Activated T-cell treated with anti-CD3 and anti-CD28 coated beads, Interleukin-2, amount 50 U/mL, for 48 hours (primary cell): ENCODE results near the gene HNRNPA1.
"Not testable (repeated sequence)": the region's sequence is repeated elsewhere in the genome, so short reads cannot be mapped to it uniquely, and the experiment has no call there.

Experiments used
- DNase-seq, 2 experiments: peaks; one replicate each; pipeline ENCODE4 v3.0.0-alpha.2; 2020

The HNRNPA1 gene

DNA sequence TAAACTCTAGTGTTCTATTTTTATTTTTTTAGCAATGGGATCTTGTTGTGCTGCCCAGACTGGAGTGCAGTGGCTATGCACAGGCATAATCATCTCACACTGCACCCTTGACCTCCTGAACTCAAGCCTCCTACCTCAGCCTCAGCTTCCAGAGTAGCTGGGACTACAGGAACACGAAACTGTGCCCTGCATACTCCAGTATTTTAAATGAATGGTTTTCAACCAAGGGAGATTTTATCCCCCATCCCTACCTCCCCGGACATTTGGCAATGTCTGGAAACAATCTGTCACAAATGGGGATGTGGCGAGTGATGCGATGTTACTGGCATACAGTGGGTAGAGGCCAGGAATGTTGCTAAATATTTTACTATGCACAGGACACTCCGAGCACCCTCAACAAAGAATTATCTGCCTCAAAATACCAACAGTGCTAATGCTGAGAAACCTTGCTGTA is 2.7 kb upstream of the HNRNPA1 start:
- no peak for DNase-seq

DNA sequence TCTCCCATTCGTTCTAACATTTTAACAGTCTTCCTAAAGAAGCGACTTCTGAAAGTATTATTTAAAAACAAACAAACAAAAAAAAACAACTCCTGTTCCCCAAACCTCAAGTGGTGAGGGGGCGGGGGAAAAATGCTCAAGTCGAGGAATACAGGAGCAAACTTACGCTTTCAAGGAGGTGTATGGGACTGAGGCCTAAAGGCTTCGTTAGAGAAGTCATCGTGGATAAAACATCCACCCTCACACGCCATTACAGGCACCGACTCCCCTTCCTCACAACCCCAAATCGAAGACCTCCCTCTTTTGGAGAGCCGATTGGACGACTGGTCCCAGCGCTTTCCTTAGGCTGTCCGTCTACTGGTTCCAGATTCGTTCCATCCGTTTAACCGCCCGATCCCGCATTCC is 1.3 kb upstream of the HNRNPA1 start:
- no peak for DNase-seq

DNA sequence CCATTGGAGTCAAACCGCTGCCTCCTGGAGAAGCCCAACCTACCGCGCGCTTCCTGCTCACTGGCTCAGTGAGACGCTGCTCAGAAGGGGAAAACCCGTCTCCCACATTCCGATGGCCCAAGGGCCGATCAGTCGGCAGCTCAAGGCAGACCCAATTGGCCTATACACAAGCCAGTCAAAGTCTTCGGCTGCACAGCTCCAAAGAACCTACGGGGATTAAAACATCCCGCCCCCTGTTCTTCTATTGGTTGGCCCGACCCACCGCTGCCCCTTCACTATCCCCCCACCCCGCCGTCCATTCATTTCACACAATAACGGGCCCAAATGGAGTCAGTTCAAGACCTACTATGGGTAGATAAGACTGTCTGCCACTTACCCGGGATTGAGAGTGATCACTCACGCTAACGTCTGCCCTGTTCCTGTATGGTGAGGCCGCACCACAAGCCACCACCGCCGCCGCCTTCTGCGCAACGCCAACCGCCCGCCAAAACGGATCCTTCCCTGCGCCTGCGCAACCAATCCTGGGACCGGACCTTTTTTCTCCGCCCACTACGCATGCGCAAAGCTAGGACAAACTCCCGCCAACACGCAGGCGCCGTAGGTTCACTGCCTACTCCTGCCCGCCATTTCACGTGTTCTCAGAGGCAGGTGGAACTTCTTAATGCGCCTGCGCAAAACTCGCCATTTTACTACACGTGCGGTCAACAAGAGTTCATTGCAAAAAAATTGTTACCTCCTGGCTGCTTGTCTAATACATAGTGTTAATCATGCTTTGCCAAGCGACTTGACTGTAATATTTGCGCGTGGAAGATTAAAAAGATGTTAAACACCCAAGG is 676 bp upstream of the HNRNPA1 start, which contains the start of gene CBX5:
CBX5 (minus strand) TSS at position 491 of the 836 bp plus-strand sequence. CDS start 22,472 bp downstream, outside the sequence.
- DNase-seq: peak; percentile 99 to 100

DNA sequence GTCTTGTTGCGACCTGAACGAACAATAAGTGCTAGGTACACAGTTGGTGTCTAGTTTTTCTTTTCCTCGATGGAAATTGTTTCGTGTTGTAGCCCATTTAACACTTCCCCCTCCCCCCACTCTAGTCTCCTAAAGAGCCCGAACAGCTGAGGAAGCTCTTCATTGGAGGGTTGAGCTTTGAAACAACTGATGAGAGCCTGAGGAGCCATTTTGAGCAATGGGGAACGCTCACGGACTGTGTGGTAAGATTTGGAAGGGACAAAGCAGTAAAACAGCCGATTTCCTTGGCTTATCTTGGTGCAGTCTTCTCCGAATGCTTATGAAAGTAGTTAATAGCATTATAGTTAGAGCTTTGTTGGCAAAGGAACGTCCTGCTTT is 724 bp downstream of the HNRNPA1 start:
- not testable (repeated sequence) for DNase-seq

DNA sequence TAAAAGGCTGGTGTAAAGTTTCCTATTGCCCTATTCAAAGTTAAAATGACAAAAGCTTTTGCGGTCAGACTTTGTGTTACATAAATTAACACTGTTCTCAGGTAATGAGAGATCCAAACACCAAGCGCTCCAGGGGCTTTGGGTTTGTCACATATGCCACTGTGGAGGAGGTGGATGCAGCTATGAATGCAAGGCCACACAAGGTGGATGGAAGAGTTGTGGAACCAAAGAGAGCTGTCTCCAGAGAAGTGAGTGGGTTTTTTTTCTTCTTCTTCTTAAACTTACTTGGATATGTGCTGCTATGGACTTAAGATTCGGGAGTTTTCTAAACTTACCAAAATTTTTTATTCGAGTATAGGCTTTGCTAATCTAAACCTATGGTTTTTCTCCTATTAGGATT is 1.2 kb downstream of the HNRNPA1 start:
- peak in 1 of 2 experiments; percentile 34 for DNase-seq

DNA sequence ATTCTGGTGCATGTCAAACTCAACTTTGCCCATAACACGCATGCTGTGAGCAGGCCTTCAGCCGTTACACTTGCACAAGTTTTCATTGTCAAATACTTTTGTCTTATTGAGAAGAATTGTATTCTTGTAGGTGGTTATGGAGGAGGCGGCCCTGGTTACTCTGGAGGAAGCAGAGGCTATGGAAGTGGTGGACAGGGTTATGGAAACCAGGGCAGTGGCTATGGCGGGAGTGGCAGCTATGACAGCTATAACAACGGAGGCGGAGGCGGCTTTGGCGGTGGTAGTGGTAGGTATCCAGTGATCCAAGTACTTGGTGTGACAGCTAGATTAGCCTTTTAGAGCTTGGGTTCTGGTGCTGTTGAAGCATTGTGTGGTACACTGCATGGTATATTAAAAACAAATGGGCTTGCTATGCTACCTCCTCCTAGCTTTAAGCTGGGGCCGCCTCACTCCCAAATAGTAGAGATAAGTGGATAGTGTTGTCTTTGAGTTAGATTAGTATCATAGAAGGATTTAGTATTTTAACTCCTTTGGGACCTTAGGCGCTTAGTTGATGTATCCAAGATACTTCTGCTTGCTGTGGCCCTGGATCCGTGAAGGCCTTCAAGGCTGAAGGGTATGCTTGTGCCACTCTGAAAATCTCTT is 2.5 kb downstream of the HNRNPA1 start:
- DNase-seq: peak; percentile 57 to 62

DNA sequence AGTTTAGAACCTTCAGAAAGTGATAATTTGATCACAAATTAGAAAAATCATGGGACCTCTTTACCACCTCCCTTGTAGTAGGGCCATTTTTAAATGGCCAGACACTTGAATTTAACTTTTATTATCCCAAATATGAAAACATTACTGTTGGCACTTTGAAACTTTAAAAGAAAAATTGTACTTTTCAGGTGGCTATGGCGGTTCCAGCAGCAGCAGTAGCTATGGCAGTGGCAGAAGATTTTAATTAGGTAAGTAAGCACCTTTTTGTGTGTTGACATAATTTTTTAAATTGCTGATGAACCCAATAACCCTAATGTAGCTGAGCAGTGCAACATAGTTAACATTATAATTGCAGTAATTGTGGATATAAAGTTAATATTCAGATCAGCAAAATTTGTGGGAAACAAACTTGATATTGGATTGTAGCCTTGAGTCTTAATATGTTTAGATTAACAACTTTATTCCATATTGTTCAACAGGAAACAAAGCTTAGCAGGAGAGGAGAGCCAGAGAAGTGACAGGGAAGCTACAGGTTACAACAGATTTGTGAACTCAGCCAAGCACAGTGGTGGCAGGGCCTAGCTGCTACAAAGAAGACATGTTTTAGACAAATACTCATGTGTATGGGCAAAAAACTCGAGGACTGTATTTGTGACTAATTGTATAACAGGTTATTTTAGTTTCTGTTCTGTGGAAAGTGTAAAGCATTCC is 3.7 kb downstream of the HNRNPA1 start:
- DNase-seq: peak in 1 of 2 experiments; percentile 12

DNA sequence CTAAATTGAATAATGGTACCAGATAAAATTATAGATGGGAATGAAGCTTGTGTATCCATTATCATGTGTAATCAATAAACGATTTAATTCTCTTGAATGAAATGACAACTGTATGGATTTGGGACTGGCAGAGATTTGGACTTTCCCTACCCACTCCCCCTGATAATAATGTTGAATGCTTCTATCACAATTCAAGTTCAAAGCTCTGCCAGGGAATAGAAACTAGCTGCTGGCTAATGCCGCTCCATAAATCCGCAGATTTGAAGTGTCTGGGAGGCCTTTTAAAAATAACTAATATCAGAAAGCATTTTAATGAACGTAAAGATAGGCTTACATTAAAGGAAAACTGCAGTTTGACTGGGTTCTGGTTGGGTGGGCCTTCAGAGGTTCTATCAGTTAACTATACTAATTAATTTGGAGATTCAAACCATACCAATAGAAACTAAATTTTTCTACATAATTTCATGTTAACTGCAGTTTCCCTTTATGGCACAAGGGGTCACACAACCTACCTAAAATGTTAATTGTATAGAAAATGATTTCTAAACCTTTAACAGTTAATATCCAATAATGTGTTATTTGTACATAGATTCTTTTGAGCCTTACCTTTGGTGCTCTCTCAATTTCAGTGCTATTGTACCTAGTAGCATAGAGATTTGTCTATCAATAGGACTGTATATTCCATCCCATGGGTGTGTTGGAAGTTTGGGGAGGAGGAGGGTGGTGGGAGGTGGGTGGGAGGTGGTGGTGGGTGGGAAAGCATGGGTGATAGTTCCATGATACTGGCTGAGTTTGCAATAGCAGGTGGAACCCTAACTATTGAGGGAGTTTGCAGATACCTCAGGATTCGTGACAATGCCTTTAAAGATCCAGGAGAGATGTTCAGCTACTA is 4.9 kb downstream of the HNRNPA1 start:
- DNase-seq: peak in 1 of 2 experiments; percentile 59

DNA sequence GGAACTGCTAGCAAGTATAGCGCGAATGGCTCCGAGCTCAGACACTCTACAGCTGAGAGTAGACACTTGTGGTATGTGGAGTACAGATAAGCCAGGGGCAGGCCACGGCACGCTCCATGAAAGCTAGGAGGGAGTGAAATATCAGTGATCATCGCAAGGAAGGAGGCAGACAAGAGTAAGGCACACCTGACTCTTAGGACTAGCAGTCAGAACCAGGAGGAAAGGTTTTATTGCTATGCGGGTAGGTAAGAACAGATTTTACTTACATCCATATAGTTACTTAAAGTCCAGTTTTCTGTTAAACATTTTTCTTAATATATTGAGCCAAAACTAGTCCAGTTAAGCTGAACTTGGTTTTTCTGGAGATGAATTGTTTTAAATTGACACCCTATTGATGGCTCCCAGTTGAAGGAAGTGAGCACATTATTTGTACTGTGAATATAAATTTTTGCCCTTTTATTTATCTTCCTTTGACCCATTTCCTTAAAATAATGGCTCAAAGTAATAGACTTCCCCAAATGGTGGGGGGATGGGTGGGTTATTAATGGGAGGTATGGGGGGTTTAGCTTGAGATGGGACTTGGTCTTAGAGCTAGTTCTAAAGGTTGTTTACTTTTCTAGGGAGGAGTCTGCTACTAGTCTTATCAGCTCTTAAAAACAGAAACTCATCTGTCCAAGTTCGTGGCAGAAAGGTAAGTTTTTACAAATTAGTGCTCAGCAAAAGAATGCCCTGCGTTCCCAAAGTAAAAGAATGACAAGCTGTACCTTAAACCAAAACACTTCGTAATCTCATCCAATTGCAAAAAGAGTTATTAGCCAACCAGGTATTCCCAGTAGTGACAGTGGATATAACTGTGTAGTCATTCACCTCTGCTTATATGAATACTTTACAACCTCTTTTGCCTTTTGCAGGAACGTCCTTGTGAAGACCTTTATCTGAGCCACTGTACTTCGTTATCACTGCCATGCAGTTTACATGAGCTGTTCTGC is 5.8 kb downstream of the HNRNPA1 start:
- peak in 1 of 2 experiments; percentile 59 for DNase-seq

DNA sequence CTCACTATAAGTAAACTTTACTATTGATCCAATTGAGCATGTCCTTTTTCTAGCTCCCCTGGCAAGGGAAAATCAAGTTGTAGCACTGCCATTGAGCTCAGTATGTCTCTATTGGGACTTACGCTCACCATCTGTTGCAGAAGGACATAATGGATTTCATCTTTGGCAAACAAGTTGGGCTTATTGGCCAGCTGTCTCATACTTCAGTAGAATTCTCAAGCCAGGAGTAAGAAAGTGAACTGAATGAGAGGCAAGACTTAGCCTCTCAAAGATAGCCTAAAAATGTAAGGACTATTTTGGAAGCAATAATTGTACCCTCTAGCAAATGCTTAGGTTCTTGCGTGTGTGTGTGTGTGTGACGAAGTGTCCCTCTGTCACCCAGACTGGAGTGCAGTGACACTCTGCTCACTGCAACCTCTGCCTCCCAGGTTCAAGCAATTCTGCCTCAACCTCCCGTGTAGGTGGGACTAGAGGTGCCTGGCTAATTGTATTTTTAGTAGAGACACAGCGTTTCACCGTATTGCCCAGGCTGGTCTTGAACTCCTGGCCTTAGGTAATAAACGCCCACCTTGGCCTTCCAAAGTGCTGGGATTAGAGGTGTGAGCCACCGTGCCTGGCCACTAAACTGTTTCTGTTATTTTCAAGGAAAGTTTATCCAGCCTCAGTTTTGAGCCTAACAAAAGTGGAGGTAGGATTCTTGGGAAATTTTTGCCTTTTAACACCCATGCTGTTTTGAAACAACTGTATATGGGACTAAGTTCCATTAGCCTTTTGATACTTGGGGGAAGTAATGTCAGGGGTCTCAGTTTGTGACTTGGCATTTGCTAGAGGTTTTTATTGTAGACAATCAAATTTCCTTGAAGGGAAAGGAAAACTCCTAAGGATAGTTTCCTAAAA is 7.0 kb downstream of the HNRNPA1 start:
- DNase-seq: peak; percentile 63 to 65

DNA sequence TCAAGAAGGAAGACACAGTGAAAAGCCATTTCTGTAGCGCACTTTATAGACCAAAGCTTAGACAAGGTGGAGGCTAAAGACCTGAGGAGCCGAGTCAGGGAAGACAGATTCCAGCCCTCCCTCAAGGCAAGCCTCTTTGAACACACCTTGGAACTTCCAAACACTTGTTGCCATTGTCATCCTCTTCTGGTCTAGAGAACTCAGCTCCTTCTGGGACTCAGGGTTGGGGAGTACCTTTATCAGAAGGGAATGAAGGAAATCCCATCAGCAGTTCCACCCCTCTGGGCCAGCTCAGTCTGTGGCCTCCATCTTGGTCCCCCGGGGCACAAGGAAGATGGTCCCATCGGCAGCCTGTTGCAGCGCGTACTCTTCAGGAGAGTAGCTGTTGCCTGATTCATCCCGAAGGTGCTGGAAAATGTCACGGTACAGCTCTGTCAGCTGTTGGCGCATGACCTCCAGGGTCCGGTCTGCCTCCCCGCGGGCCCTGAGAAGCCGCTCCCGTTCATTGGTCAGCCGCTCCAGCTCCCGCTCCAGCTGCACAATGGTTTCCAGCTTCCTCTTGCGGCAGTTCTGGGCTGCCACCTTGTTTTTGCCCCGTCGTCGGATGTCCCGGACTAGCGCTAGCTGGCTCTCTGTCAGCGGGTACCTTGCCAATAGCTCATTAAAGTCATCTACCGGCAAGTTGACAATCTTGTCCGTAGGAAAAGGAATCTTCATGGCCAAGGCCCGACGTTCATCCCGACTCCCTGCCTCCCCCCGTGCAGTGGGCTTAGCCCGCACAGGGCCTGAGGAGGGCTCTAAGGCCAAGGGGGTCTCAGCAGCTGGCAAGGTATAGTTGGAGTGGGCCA is 11.8 kb downstream of the HNRNPA1 start:
- no peak for DNase-seq

DNA sequence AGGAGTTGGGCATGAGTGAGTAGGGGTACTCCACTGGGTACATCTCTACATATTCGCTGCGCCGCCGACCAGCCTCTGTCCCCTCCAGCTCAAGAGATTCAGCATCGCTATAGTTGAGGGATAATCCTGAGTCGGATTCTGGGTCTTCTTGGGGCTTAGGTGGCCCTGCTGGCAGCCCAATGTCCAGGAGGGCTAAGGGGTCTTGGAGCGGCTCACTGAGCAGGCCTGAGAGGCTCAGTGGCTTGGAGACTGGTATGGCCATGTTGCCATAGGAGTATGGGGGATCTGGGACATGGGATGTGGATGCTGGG is 12.4 kb downstream of the HNRNPA1 start:
- no peak for DNase-seq

DNA sequence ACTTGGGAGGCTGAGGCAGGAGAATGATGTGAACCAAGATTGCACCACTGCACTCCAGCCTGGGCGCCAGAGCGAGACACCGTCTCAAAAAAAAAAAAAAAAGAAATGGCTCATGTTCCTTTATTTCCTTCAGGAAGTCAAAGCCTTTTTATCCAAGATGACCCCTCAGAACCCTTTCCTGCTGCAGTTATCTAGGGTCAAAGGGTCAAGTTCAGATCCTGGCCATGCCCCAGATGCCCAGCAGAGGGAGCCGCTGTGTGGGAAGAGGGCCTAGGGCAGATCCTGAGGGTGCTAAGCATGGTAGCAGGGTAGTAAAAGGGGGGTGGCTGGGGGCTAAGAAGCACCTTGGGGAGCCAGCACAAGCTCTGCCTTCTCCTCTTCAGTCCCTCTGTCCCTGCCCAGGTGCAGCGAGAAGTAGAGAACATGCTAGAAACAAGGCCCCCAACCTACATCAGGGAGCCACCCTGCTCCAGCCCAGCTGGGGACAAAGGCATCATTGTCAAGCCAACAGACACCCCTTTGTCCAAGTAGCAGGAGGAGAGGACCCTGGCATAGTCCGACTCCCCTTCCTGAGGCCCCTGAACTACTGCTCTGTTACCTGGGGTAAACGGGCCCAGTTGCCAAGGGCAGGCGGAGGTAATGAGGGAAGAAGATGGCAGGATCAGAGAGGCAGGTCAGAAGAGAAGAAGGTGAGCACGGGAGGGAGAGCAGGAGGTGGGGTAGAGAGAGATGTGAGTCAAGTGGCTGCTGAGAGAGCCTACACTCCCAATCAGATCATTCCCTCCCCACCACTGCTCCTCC is 13.8 kb downstream of the HNRNPA1 start:
- peak; percentile 81 to 84 for DNase-seq

DNA sequence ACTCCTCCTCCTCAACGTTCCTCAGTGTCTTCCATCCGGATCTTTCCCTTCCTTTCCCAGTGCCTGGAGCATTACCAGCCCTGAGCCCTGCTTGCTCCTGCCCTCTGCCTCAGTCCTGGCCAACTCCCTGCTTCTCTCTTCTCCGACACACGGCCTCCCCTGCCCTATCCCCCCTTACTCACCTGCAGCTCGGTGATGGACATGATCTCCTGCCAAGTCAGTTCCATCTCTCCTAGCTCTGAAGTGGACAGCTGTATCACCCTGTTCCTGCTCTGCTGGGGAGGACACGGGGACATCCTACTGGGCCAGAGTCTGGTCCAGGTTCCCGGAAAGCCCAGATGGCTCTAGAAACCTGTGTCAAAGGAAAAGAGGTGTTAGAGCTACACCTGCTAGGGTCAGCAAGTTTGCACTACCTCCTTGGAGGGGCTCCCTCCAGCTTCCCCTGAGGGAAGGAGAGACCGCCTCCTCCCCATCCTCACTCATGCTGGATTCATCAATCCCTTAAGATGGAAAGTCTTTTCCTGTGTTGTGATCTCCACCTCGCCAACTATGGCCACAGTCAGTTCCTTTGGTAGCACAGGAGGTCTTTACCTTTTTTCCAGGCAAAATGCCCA is 14.5 kb downstream of the HNRNPA1 start:
- no peak for DNase-seq

DNA sequence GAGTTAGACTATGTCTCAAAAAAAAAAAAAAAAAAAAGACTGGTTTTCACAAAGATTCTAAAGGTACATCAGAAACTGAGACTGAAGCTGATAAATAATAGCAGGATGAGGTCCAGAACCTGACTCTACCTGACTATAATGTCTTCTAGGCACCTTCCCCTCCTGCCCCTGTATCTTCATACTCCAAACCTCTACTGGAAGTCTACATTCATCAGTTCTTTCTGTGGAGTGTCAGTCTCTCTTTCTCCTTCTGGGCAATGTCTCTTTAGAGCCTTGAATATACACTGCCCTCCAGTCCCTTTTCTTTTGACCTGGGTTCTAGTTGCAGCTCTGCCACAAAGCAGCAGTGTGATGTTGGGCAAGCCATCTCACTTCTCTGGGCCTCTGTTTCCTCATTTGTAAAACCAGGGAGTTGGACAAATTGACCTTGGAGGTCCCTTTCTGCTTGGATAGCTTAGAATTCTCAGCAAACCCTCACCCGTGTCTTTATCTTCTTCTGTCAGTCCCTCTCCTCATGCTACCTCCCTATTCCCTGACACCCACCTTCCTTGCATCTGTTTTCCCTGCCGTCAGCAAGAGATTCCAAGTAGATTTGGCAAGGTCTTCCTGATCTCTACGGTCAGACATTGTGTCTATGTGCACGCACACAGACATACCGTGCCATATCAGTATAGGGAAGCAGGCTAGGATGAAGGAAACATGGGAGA is 16.0 kb downstream of the HNRNPA1 start:
- DNase-seq: no peak

DNA sequence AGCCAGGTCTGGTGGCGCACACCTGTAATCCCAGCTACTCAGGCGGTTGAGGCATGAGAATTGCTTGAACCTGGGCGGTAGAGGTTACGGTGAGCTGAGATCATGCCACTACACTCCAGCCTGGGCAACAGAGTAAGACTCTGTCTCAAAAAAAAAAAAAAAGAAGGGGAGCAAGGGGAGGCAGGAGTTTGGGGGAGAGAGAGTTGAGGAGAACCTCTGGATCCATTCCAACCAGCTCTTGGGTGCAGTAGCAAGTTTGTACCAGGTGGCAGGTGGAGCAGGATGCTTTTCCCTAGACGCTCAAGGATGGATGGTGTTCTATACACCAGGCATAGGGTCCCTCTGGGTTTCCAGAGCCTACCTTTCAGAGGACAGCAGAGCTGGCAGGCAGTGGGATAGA is 18.4 kb downstream of the HNRNPA1 start:
- DNase-seq: no peak

DNA sequence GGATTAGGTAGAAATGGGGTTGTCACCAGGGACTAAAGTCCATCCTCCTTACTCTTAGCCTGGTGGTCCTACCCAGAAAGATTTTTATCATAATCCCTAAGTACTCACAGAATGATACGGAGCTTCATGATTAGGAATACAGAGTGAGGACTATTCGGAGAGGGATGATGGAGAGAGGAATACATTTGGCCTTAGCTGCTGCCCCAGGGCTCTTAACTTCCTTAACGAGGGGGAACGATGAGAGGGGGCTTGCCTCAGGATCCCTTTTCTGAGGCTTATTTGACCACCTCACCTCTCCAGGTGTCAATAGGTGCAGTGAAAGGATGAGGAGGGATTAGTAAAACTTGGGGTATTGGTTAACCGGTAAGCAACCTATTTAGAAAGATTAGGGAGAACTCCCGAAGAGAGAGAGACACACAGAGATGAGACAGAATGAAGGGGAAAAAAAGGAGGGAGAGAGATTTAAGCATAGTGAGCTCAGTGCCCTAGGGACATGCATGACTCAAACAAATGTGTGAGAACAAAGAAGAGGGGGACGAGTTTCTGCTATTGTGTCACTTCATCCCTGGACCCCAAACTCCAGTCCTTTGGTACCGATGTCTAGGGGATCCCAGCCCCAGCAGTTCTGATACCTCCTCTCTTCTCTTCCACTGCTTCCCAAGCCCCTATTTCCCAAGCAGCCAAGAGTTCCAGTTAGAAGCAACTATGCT is 19.1 kb downstream of the HNRNPA1 start:
- no peak for DNase-seq
